Breast epithelium (tissue), 4 donors: ENCODE results near the gene CDR2. TPM values are rescaled to one million over a fixed set of nuclear protein-coding genes. Genes with fewer than 3 reads are reported as not detected.
"Not testable (repeated sequence)": the region's sequence is repeated elsewhere in the genome, so short reads cannot be mapped to it uniquely, and the experiment has no call there.

ENCODE experiments used
- DNase-seq, 2 donors: peaks; one replicate each; pipeline ENCODE4 v3.0.0-alpha.2; 2019; ENCODE audit warnings: low spot score in 2 of 2
- H3K27ac ChIP-seq, 2 donors: fragments of 200-600 bp; sonication (generic) in 1 of 2; one replicate each; pipeline ENCODE4 v1.5.1; 2016 to 2019; ENCODE audit warnings: mild to moderate bottlenecking in 1 of 2
- H3K27me3 ChIP-seq, 2 donors: fragments of 200-600 bp; sonication (generic) in 1 of 2; one replicate each; pipeline versions ENCODE4 v1.5.1 to v1.6.0; 2017 to 2019; ENCODE audit warnings: control low read depth in 1 of 2, mild to moderate bottlenecking in 1 of 2
- H3K36me3 ChIP-seq: fragments of 200-600 bp; one replicate; pipeline ENCODE4 v1.5.1; 2019
- H3K4me1 ChIP-seq, 2 donors: fragments of 200-600 bp; sonication (generic); one replicate each; pipeline ENCODE4 v1.5.1; 2016 to 2019; ENCODE audit warnings: control low read depth in 1 of 2
- H3K4me3 ChIP-seq, 3 donors: fragments of 200-600 bp; sonication (generic); 1 replicate in 2 of 3; 2 replicates in 1 of 3; pipeline ENCODE4 v1.5.1; 2016 to 2019; ENCODE audit warnings: mild to moderate bottlenecking in 3 of 3, moderate library complexity in 2 of 3
- H3K9me3 ChIP-seq, 2 donors: fragments of 200-600 bp; sonication (generic) in 1 of 2; one replicate each; pipeline ENCODE4 v1.5.1; 2016 to 2019; ENCODE audit warnings: control low read depth in 1 of 2
- POLR2A ChIP-seq: fragments of 450-650 bp; IDR thresholded peaks from one replicate; pipeline ENCODE4 v1.6.1; 2016; ENCODE audit warnings: antibody characterized with exemption, mild to moderate bottlenecking, moderate library complexity
- POLR2AphosphoS5 ChIP-seq, 3 donors: sonication (generic); formaldehyde crosslinking; IDR thresholded peaks; one replicate each; pipeline ENCODE4 v1.6.1; 2017; ENCODE audit warnings: antibody characterized with exemption in 3 of 3
- intact Hi-C: fragments of 100-400 bp; cut with DNase I; formaldehyde crosslinking; loops from one replicate; pipeline ENCODE4 v1.15.1; 2023; ENCODE audit warnings: low total_unique reads
- total RNA-seq, 3 donors: library from RNA; depleted of rRNA; stranded (reverse); fragments of >200 nt; gene quantifications; one replicate each; pipeline ENCODE4 v1.1.0, GENCODE V29; 2016
- TF ChIP-seq, protein P1 (sequence below), 3 donors: fragments of 450-650 bp; IDR thresholded peaks; one replicate each; pipeline ENCODE4 v1.5.1; 2016 to 2017; ENCODE audit warnings: antibody characterized with exemption in 3 of 3, mild to moderate bottlenecking in 3 of 3, moderate library complexity in 3 of 3

CDR2 gene
- total RNA-seq, 3 donors from 2014 or later, result 20.2 to 37.5 (median 26.9) TPM

DNA sequence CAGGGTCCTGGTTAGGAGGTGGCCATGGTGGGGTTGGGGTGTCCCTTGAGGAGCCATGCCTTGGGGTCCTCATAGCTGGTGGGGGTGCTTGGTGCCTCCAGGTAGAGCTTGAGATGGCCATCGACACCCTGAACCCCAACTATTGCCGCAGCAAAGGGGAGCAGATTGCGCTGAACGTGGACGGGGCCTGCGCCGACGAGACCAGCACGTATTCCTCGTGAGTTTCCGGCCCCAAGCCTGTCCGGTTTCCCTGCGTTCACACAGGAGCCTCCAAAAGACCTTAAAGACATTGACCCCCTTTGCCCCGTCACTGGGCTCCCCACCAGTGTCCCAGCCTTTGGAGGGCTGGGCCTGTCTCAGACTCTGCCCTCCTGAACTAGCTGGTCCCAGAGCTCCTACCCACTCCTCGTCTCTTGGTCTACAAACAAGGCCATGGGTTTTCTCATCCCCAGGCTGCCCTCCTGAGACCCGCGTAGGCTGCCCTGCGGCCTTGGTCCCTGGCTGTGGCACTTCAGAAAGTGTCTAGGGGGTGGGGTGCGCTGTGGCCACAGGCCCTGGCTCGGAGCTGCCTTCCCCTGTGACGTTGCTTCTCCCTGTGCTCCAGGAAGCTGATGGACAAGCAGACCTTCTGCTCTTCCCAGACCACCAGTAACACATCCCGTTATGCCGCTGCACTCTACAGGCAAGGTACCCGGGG, 65.4 kb downstream of the CDR2 start:
- no peak for DNase-seq
- H3K4me1 ChIP-seq, result no peaks in the 10 kb centered on the region
- intact Hi-C loops, result no loop called here
- TF ChIP-seq, protein P1, sequence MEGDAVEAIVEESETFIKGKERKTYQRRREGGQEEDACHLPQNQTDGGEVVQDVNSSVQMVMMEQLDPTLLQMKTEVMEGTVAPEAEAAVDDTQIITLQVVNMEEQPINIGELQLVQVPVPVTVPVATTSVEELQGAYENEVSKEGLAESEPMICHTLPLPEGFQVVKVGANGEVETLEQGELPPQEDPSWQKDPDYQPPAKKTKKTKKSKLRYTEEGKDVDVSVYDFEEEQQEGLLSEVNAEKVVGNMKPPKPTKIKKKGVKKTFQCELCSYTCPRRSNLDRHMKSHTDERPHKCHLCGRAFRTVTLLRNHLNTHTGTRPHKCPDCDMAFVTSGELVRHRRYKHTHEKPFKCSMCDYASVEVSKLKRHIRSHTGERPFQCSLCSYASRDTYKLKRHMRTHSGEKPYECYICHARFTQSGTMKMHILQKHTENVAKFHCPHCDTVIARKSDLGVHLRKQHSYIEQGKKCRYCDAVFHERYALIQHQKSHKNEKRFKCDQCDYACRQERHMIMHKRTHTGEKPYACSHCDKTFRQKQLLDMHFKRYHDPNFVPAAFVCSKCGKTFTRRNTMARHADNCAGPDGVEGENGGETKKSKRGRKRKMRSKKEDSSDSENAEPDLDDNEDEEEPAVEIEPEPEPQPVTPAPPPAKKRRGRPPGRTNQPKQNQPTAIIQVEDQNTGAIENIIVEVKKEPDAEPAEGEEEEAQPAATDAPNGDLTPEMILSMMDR (IDR thresholded peaks at IDR 0.05), result no peak
- TF ChIP-seq POLR2A (no peak), POLR2AphosphoS5 (IDR thresholded peaks at IDR 0.05) (no peak)
- no peaks in the 10 kb centered on the region for H3K27me3 ChIP-seq
- H3K9me3 ChIP-seq, result no peaks in the 10 kb centered on the region
- H3K27ac ChIP-seq, result no peak overlapping the region
- no peaks in the 10 kb centered on the region for H3K36me3 ChIP-seq
- H3K4me3 ChIP-seq, result no peak overlapping the region

DNA sequence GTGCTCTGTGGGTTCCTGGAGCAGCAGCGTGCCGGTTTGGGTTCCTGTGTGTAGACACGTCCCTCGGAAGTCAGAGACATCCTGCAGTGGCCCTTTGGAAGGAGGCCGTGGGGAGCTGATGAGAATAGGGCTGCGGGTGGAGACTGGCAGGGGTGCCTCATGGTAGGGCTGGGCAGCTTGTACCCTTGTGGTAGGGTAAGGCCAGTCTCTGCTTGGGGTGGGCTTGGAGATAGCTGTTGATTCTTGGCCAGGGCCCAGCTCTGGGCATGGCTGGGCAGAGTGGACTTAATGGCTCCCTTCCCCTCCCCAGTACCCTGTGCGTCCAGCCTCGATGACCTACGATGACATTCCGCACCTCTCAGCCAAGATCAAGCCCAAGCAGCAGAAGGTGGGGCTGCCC, 66.6 kb downstream of the CDR2 start:
- TF ChIP-seq POLR2AphosphoS5 (IDR thresholded peaks at IDR 0.05), result no peak
- TF ChIP-seq, protein P1 (IDR thresholded peaks at IDR 0.05), result no peak
- no peak for TF ChIP-seq POLR2A
- no peak overlapping the region for H3K27ac ChIP-seq
- no peak for DNase-seq
- H3K4me3 ChIP-seq, result no peak overlapping the region
- no peaks in the 10 kb centered on the region for H3K9me3 ChIP-seq
- intact Hi-C loops, result no loop called here
- no peaks in the 10 kb centered on the region for H3K27me3 ChIP-seq
- no peaks in the 10 kb centered on the region for H3K4me1 ChIP-seq
- H3K36me3 ChIP-seq, result no peaks in the 10 kb centered on the region

- Histone ChIP-seq H3K9me3 (no peaks in the 10 kb centered on the region), H3K4me3 (no peak overlapping the region), H3K36me3 (no peaks in the 10 kb centered on the region), H3K27ac (no peak overlapping the region), H3K4me1 (no peaks in the 10 kb centered on the region), H3K27me3 (no peaks in the 10 kb centered on the region)
- intact Hi-C loops, result no loop called here
- TF ChIP-seq POLR2AphosphoS5 (IDR thresholded peaks at IDR 0.05), result no peak
- TF ChIP-seq POLR2A, result no peak
- TF ChIP-seq, protein P1 (IDR thresholded peaks at IDR 0.05), result no peak
- no peak for DNase-seq
These were observed 67.6 kb downstream of the CDR2 start for GRCh38 chr16:22306788-22307187.

DNA sequence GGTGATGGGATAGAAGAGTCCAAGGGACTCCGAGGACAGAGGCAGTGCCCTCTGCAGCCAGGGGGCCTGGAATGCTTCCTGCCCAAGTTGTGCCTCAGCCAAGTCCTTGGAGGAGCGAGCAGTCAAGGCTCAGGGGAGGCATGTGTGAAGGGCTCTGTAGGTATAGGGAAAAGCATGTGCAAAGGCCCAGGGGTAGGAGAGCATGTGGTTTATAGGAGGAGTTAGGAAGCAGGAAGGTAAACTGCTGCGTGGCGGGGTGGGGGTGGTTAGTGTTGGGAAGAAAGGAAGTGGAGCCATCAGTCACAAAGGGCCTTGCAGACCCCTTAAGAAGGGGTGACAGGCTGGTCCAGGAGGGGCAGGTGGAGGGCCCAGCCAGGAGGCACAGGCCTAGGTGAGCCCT, 70.0 kb downstream of the CDR2 start:
- Histone ChIP-seq H3K36me3 (no peaks in the 10 kb centered on the region), H3K4me1 (peaks cover 3 to 4% of the 10 kb centered on the region in 2 donors), H3K9me3 (no peaks in the 10 kb centered on the region), H3K27ac (no peak overlapping the region), H3K4me3 (no peak overlapping the region), H3K27me3 (no peaks in the 10 kb centered on the region)
- no peak for DNase-seq
- intact Hi-C loops, result loop anchor here (5.0 kb wide), 1 partner anchor 97 kb away; the partner anchor contains the start of gene EEF2K
- TF ChIP-seq, protein P1 (IDR thresholded peaks at IDR 0.05), result no peak
- TF ChIP-seq POLR2AphosphoS5 (IDR thresholded peaks at IDR 0.05), result no peak
- no peak for TF ChIP-seq POLR2A

GRCh38 chr16:22302776-22303363, 71.5 kb downstream of the CDR2 start:
- no peak overlapping the region for H3K27ac ChIP-seq
- H3K4me1 ChIP-seq, result peaks cover 3 to 9% of the 10 kb centered on the region in 2 donors
- no peak for DNase-seq
- H3K9me3 ChIP-seq, result no peaks in the 10 kb centered on the region
- TF ChIP-seq POLR2A (no peak), POLR2AphosphoS5 (IDR thresholded peaks at IDR 0.05) (no peak)
- H3K27me3 ChIP-seq, result no peaks in the 10 kb centered on the region
- no peaks in the 10 kb centered on the region for H3K36me3 ChIP-seq
- intact Hi-C loops, result loop anchor here (5.0 kb wide), 1 partner anchor 96 kb away; the partner anchor contains the start of gene EEF2K
- no peak overlapping the region for H3K4me3 ChIP-seq

GRCh38 chr16:22301423-22301822, 73.0 kb downstream of the CDR2 start:
- H3K27ac ChIP-seq, H3K36me3 ChIP-seq, H3K9me3 ChIP-seq, H3K27me3 ChIP-seq, H3K4me3 ChIP-seq, DNase-seq, H3K4me1 ChIP-seq: not testable (repeated sequence)
- intact Hi-C loops, result loop anchor here (5.0 kb wide), 1 partner anchor 94 kb away; the partner anchor contains the start of gene EEF2K
